Measurements from ENCODE around the gene NLRP9.
"Not testable (repeated sequence)": the region's sequence is repeated elsewhere in the genome, so short reads cannot be mapped to it uniquely, and the experiment has no call there.

NLRP9 gene

DNA sequence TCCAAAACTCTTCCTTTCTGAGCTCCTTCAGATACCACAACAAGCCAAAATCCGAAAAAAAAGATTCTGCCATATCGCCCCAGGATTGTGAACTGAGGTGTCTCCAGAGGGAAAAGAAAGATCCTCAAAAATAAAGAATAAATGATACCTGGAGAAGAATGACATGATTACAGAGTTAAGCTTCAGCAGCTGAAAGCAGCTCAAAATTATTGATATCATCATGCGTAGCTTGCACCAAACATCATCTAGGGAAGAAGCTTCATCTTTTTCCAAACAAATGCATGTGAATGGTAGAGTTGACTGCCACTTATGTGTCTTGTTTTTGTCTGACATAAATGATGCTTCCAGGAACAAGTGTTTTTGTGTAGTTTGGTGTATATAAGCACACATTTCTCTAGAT, at the start of gene NLRP9:
TSS of gene NLRP9 (minus strand) at position 101 of the 400 bp plus-strand sequence. CDS start at position 73, 28 bp downstream.
- no peak for DNase-seq

DNA sequence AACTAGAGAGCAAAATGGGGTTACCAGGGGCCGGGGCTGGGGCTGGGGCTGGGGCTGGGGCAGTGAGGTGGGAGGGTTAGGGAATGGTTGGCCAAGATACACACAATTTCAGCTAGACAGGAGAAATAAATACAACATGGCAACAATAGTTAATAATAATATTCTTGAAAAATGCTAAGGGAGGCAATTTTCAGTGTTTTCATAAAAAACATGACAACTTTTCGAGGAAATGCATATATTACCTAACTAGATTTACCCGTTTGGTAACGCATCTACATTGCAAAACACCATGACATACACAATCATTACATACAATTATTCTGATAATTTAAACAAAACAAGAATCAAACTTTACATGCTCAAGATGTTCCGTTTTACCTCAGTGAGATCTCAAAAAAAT, 42.9 kb upstream of the NLRP9 start:
- DNase-seq, result no peak

DNA sequence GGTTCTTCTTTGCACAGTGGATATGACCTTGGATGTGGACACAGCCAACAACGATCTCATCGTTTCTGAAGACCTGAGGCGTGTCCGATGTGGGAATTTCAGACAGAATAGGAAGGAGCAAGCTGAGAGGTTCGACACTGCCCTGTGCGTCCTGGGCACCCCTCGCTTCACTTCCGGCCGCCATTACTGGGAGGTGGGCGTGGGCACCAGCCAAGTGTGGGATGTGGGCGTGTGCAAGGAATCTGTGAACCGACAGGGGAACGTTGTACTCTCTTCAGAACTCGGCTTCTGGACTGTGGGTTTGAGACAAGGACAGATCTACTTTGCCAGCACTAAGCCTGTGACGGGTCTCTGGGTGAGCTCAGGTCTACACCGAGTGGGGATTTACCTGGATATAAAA, 40.1 kb upstream of the NLRP9 start:
- DNase-seq, result no peak

DNA sequence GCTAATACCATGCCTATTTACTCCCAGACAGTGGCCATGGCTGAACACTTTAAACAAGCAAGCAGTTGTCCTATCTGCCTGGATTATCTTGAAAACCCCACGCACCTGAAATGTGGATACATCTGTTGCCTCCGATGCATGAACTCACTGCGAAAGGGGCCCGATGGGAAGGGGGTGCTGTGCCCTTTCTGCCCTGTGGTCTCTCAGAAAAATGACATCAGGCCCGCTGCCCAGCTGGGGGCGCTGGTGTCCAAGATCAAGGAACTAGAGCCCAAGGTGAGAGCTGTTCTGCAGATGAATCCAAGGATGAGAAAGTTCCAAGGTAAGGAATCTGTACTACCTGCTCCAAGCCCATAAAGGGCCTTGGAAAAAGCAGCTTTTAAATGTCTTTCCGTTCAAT, 39.3 kb upstream of the NLRP9 start:
- no peak for DNase-seq

DNA sequence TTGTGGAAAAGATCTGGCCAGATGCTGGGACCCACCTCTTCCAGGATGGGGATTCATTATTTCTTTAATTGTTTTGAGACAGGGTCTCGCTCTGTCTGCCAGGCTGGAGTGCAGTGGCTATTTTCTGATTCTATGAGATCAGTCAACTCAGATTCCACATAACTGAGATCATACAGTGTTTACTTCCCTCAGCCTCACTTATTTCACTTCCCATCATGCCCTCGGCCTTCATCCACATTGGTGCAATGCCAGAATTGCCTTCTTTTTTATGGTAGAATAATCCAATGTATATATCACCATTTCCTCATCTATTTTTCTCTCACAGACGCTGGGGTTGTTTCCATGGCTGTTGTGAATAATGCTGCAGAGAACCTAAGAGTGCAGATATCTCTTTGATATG, 31.4 kb upstream of the NLRP9 start:
- not testable (repeated sequence) for DNase-seq

DNA sequence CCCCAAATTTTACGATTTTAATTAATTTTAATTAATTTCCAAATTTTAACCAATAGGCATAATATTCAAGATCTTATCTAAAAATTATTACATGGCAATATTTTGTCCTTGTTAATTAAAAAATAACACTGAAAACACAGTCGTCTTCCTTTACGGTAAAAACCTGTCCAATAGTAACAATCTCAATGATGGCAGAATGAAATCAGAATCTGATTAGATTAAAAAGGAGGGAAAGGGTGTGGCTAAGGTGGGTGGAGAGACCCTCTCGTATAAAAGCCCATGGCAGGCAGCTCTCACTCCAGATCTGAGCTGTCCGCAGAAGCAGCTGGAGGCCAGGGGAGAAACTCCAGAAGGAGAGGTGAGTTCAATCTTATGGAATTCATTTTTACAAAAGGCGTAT, 30.6 kb upstream of the NLRP9 start, which contains the start of gene RFPL4AL1:
TSS of gene RFPL4AL1 (plus strand) at position 301 of the 400 bp plus-strand sequence. CDS start 2,687 bp downstream, outside the sequence.
- not testable (repeated sequence) for DNase-seq

DNA sequence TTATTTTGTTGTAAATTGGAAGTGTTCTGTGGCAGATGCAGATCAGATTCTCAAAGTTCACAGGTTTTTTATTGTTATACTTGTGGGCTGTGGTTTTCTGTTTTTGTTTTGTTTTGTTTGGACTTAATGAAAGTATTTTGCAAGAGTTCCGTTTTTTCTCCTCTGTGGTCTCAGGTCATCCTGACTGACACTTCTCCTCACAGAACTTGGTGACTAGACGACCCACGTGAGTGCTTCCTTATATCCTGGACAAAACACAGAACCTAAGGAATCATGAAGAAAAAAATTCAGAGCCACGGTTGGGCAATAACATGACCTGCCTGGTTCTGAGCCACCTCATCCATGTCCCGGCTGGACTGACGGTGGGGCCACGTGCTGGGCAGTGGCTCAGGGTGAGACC, 28.3 kb upstream of the NLRP9 start:
- DNase-seq, result no peak

DNA sequence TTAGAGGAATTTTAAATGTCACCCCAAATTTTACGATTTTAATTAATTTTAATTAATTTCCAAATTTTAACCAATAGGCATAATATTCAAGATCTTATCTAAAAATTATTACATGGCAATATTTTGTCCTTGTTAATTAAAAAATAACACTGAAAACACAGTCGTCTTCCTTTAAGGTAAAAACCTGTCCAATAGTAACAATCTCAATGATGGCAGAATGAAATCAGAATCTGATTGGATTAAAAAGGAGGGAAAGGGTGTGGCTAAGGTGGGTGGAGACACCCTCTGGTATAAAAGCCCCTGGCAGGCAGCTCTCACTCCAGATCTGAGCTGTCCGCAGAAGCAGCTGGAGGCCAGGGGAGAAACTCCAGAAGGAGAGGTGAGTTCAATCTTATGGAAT, 20.6 kb upstream of the NLRP9 start, which contains the start of gene RFPL4A:
TSS of gene RFPL4A (plus strand) at position 301 of the 400 bp plus-strand sequence. CDS start 2,704 bp downstream, outside the sequence.
- not testable (repeated sequence) for DNase-seq

DNA sequence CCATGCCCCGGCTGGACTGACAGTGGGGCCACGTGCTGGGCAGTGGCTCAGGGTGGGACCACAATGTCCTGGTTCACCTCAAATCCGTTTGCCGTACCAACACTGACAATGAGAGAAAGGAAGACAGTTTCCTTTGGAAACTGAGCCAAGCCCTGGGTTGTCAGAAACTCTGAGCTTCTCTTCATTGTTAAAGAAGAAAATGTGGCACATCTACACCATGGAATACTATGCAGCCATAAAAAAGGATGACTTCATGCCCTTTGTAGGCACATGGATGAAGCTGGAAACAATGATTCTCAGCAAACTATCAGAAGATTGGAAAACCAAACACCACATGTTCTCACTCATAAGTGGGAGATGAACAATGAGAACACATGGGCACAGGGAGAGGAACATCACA, 18.6 kb upstream of the NLRP9 start:
- DNase-seq, result not testable (repeated sequence)

DNA sequence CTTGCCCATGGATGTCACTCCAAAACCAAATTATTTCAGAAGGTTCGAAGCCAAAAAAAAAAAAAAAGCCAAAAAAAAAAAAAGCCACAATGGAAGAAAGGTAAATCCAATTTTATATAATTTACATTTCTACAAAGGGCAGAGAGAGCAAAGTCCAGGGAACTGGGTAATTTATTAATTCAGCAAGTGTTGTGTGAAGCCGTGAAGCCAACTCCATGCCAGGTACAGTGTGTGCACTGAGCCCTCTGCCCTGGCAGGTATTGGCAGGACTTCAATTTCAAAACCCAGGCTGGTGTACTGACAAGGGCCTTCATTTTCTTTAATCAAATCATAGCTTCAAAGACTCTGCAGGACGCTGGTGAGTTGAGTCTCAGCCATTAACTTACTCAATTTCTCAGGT, 15.2 kb upstream of the NLRP9 start:
- no peak for DNase-seq

DNA sequence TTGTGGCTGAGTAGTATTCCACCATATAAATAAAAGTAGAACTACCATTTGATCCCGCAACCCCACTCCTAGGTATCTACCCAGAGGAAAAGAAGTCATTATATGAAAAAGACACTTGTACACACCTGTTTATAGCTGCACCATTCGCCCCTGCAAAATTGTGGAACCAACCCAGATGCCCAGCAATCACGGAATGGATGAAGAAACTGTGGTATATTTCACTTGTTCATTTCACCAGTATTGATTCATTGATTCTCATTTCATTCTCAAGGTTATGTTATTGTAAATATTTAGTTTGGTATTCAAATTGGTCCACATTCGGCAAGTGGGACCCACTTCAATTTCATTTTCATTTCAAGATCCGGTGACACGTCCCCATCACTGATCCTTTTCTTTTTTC, 12.5 kb upstream of the NLRP9 start:
- DNase-seq, result no peak

DNA sequence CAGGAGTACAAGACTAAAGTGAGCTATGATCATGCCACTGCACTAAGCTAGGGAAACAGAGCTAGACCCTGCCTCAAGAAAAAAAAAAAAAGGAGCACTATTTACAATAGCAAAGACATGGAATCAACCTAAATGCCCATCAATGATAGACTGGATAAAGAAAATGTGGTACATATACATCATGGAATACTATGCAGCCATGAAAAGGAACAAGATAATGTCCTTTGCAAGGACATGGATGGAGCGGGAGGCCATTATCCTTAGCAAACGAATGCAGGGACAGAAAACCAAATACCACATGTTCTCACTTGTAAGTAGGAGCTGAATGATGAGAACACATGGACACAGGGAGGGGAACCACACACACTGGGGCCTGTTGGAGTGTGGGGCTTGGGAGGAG, 7.8 kb downstream of the NLRP9 start:
- DNase-seq, result not testable (repeated sequence)

DNA sequence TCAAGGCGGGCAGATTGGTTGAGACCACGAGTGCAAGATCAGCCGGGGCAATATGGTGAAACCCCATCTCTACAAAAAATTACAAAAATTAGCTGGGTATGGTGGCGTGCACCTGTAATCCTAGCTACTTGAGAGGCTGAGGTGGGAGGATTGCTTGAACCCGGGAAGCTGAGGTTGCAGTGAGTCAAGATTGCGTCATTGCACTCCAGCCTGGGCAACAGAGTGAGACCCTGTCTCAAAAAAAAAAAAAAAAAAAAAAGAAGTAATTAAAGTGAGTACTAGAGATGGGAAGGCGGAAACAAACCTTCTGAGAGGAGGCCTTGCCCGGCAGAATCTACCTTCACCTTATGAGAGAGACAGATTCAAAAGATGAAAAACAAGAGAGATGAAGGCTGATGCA, 14.7 kb downstream of the NLRP9 start:
- DNase-seq, result no peak

DNA sequence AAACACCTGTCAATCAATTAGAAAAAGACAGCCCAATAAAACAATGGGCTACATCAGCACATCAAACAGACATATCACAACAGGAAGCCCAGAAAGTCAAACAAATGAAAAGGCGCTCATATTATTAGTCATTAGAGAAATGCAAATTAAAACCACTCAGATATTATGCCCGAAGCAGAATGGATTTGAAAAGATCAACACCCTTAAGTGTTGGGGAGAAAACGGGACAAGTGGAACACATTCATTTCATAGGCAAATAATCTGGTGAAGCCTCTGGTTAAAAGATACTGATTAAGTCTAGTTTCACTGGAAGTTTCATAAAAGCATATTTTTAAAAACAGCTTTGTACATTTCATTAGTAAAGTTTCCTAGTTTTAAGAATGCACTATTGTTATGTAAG, 17.4 kb downstream of the NLRP9 start:
- no peak for DNase-seq

DNA sequence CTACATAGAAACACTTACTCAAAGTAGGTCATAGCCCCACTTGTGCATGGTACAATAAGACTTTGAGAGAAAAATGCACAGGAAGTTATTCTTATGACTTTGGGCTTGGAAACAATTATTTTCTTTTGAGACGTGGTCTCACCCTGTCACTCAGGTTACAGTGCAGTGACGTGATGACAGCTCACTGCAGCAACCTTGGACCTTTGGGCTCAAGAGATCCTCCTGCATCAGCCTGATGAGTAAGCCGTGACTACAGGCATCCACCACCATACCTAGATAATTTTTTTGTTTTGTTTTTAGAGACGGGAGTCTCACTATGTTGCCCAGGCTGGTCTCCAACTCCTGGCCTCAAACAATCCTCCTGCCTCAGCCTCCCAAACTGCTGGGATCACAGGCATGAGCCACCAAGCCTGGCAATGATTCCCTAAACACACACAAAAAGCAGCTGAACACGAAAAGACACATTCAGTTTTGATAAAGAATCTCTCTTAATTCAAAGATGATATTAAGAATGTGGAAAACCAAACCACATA, 17.9 kb downstream of the NLRP9 start:
- DNase-seq, result no peak

DNA sequence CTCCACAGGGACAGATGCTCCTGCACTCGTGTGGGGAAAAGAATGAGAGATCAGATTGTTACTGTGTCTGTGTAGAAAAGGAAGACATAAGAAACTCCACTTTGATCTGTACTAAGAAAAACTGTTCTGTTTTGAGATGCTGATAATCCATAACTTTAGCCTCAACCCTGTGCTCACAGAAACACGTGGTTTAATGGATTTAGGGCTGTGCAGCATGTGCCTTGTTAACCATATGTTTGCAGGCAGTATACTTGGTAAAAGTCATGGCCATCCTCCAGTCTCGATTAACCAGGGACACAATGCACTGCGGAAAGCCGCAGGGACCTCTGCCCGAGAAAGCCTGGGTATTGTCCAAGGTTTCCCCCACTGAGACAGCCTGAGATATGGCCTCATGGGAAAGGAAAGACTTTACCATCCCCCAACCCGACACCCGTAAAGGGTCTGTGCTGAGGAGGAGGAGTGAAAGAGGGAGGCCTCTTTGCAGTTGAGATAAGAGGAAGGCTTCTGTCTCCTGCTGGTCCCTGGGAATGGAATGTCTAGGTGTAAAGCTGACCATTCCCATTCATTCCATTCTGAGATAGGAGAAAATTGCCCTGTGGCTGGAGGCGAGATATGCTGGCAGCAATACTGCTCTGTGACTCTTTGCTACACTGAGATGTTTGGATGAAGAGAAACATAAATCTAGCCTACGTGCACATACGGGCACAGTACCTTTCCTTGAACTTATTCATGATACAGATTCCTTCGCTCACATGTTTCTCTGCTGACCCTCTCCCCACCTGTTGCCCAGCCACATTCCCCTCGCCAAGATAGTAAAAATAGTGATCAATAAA, 20.1 kb downstream of the NLRP9 start:
- DNase-seq, result not testable (repeated sequence)

DNA sequence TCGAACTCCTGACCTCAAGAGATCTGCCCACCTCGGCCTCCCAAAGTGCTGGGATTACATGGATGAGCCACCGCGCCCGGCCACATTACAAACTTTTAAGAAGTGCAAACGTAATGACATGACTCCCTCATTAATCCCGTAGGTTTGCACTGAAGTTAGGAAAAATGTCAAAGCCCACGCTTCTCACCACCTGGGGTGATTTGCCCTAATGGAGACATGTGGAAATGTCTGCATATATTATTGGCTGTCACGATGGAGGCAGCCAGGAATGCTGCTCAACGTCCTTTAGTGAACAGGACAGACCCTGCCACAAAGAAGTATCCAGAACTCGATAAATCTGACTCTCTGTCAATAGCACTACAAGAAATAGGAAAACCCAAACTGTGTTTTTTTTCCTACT, 21.0 kb downstream of the NLRP9 start:
- no peak for DNase-seq

DNA sequence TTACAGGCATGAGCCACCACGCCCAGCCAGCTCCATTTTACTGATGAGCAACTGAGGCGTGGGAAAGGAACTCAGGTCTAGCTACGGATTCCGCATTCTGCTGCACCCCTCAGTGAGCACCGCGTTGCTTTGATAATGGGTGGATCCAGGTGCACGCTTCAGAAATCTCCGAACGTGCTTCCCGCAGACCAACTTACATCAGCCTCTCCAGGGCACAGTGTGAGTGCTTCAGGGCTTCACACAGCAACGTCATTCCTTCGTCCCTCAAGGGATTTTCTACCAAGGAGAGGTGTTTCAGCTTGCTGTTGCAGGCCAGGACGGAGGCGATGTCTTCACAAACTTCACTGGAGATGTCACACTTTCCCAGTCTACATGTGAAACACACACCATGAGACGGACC, 21.7 kb downstream of the NLRP9 start:
- DNase-seq, result no peak

DNA sequence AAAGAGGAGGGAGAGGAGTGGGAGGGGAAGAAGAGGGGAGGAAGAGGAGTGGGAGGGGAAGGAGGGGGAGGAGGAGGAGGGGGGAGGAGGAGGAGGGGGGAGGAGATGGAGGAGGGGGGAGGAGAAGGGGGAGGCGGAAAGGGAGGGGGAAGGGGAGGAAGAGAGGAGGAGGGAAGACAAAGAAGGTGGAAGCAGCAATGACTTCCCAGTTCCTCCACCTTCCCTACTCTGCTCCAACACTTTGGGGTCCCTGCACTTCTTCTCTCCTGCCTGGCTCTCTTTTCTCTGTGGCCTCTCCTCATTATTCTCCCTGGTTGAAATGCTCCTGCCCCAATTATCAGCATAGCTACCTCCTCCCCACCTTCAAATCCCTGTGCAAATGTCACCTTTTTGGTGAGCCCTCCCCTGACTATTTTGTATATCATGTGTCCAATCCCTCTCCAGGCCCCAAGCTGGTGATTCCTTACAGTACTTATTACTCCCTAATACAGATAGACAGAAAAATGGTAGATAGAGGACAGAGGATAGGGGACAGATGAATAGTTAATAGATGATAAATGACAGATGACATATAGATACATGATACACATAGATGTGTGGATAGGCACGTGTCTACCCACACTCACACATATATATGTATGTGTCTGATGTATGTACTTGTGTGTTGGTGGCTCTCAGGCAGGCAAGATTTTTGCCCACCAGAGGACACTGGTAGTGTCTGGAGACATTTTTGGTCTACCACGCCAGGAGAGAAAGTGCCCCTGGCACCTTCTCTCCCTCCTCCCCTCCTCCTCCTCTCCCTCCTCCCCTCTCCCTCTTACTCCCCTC, 25.2 kb downstream of the NLRP9 start:
- DNase-seq, result no peak

DNA sequence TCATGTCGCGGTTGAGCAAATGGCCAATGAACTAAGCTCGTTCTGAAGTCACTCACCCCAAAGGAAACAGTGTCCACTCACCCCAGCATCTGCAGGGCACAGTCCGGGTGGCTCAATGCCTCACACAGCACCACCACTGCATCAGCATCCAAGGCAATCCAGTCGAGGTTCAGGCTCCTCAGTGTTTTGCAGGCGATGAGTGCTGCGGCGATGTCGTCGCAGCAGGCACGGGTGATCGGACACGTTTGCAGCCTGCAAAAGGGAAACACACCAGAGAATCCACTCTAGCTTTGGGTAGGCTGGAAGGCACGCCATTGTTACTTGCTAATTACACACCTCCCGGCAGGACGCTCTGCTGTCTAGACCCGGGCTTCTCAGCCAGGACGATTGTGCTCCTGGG, 26.5 kb downstream of the NLRP9 start:
- no peak for DNase-seq

DNA sequence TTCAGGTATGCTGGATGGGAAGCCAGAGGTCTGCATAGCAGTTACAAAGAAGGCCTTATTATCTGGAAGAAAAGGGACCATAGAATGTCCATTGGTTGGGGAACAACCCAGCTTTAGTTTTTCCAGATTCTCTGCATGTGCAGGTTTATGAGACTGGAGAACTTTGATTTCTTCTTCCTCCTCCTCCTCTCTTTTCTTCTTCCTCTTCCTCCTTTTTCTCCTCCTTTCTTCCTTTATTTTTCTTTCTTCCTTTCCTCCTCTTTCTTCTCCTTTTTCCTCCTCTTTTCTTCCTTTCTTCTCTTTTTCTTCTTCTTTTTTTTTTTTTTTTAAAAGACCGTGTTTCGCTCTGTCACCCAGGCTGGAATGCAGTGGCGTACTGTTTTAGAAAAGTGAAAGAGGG, 32.2 kb downstream of the NLRP9 start:
- no peak for DNase-seq

DNA sequence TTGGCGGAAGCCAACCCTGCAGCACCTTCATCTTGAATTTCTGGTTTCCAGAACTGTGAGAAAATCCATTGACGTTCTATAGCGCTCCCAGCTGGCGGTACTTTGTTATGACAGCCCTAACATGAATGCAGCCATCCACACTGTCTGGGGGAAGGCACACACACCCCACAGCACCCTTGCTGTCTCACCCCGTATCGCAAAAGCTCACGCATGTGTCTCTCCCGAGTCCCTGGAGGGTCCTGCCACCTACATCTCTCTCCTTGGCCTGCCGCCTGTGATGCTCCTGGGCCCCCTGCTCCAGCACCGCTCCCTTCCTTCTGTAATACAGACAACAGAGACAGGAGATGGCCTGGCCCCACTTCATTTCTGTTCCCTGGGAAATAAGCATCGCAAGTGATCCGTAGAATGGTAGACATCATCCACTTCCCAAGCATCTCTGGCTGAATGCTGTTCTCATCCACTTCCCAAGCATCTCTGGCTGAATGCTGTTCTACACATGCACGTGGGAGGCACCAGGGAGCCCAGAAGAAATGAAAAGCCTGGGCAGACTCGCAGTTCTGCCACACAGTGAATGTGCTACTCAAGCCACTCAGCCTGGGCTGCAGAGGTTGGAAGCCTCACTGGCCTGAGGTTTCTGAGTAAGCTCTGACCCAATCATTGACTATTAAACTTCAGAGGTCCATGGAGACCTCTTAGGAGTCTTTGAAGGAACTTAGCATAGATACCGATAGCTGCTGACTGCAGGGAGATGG, 33.5 kb downstream of the NLRP9 start:
- DNase-seq, result no peak

DNA sequence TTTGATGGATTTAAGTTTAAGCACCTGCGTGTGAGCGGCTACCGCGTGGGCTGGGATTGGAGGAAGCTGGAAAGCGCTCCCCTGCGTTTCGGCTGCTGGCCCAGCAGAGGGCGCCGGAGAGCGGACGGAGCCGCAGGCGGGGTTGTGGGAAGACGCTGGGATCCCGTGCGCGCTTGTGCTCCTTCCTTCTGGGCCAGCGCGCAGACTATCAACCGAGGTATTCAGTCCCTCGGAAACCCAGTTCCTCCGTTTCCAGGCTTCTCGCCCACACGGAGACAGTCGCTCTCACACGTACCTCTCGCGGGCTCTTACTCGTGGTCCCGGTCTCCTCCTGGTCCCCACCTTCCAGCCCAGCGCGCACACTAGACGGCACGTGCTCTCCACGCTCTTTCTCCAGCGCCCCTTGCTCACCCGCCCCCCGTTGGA, 34.4 kb downstream of the NLRP9 start:
- no peak for DNase-seq
